HL-60 (cell line): ENCODE data around the gene ELOVL6.

Source experiments
- CTCF ChIP-seq: IDR thresholded peaks from one replicate; pipeline ENCODE4 v1.5.1; 2011; ENCODE audit warnings: low read length, control low read depth, inconsistent platforms; ENCODE audit not compliant: insufficient read depth
- POLR2AphosphoS5 ChIP-seq: IDR thresholded peaks from 2 replicates; pipeline ENCODE4 v1.6.1; 2012; ENCODE audit warnings: low read depth
- SPI1 ChIP-seq: IDR thresholded peaks from 2 replicates; pipeline ENCODE4 v1.6.1; 2012; ENCODE audit warnings: low read depth, mild to moderate bottlenecking, borderline replicate concordance
- TF ChIP-seq, protein P1 (sequence below): IDR thresholded peaks from 2 replicates; pipeline ENCODE4 v1.6.1; 2012; ENCODE audit warnings: low read depth; ENCODE audit not compliant: insufficient replicate concordance

DNA sequence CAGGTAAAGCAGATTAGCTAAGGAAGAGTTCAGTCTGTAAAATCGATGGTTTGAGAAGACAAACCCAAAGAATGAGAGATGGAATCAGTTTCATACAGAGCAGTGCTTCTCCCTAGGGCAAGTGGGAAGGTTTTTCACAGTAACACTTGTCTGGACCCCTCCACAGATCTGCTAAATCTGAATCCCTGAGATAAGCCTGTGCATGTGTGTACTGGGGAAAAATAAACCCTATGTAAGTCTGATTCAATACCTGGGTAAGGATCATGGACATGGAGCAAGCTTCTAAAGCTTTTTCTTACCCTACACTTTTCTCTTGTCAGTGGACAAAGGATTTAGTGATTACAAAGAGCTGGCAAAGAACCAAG, 13.6 kb downstream of the ELOVL6 start:
- no peak for TF ChIP-seq POLR2AphosphoS5
- TF ChIP-seq CTCF: no peak
- TF ChIP-seq SPI1: no peak
- TF ChIP-seq, protein P1, sequence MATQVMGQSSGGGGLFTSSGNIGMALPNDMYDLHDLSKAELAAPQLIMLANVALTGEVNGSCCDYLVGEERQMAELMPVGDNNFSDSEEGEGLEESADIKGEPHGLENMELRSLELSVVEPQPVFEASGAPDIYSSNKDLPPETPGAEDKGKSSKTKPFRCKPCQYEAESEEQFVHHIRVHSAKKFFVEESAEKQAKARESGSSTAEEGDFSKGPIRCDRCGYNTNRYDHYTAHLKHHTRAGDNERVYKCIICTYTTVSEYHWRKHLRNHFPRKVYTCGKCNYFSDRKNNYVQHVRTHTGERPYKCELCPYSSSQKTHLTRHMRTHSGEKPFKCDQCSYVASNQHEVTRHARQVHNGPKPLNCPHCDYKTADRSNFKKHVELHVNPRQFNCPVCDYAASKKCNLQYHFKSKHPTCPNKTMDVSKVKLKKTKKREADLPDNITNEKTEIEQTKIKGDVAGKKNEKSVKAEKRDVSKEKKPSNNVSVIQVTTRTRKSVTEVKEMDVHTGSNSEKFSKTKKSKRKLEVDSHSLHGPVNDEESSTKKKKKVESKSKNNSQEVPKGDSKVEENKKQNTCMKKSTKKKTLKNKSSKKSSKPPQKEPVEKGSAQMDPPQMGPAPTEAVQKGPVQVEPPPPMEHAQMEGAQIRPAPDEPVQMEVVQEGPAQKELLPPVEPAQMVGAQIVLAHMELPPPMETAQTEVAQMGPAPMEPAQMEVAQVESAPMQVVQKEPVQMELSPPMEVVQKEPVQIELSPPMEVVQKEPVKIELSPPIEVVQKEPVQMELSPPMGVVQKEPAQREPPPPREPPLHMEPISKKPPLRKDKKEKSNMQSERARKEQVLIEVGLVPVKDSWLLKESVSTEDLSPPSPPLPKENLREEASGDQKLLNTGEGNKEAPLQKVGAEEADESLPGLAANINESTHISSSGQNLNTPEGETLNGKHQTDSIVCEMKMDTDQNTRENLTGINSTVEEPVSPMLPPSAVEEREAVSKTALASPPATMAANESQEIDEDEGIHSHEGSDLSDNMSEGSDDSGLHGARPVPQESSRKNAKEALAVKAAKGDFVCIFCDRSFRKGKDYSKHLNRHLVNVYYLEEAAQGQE: no peak
